ENCODE measurements around the gene HOXB7. TPM values are rescaled to one million over a fixed set of nuclear protein-coding genes. Genes with fewer than 3 reads are reported as not detected.

The HOXB7 gene
- total RNA-seq, 2 donors from 2014 or later = not detected

- H3K4me1 Mint-ChIP-seq = peaks cover 15% of the 10 kb centered on the region
- peaks cover 100% of the 10 kb centered on the region for H3K27me3 Mint-ChIP-seq (ENCODE audit: insufficient read depth)
- TF ChIP-seq, protein P1, sequence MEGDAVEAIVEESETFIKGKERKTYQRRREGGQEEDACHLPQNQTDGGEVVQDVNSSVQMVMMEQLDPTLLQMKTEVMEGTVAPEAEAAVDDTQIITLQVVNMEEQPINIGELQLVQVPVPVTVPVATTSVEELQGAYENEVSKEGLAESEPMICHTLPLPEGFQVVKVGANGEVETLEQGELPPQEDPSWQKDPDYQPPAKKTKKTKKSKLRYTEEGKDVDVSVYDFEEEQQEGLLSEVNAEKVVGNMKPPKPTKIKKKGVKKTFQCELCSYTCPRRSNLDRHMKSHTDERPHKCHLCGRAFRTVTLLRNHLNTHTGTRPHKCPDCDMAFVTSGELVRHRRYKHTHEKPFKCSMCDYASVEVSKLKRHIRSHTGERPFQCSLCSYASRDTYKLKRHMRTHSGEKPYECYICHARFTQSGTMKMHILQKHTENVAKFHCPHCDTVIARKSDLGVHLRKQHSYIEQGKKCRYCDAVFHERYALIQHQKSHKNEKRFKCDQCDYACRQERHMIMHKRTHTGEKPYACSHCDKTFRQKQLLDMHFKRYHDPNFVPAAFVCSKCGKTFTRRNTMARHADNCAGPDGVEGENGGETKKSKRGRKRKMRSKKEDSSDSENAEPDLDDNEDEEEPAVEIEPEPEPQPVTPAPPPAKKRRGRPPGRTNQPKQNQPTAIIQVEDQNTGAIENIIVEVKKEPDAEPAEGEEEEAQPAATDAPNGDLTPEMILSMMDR (conservative IDR thresholded peaks at IDR 0.05) = no peak
- H3K27ac Mint-ChIP-seq = no peak overlapping the region
- no peak overlapping the region for H3K27ac ChIP-seq (ENCODE audit: low read depth, low read length)
- H3K9me3 ChIP-seq (ENCODE audit: control insufficient read depth, low read length) = no peaks in the 10 kb centered on the region
- no peaks in the 10 kb centered on the region for H3K9me3 Mint-ChIP-seq
- H3K27me3 ChIP-seq (ENCODE audit: control insufficient read depth, insufficient read depth, low read length, poor library complexity, severe bottlenecking) = peaks cover 100% of the 10 kb centered on the region
- no peak overlapping the region for H3K9ac ChIP-seq (ENCODE audit: extremely low read depth, low read length, poor library complexity, severe bottlenecking)
- H3K4me3 ChIP-seq (ENCODE audit: low read length) = no peak overlapping the region
- peak; percentile 79 for DNase-seq
- WGBS, 2 experiments (ENCODE audit: insufficient coverage in 1 of 2, insufficient read length in 1 of 2) = 8 to 12% methylated on average over 7 to 25 of the region's 25 CpGs
- no peak overlapping the region for H3K4me3 Mint-ChIP-seq
- no peaks in the 10 kb centered on the region for H3K4me1 ChIP-seq (ENCODE audit: control insufficient read depth, insufficient read depth, low read length)
- H3K36me3 Mint-ChIP-seq (ENCODE audit: low read depth) = no peaks in the 10 kb centered on the region
- H3K36me3 ChIP-seq (ENCODE audit: control insufficient read depth, insufficient read depth, low read length) = no peaks in the 10 kb centered on the region
Measured at GRCh38 chr17:48594538-48595277, 16.1 kb downstream of the HOXB7 start.

GRCh38 chr17:48593840-48594537 is 16.8 kb downstream of the HOXB7 start:
- Histone ChIP-seq H3K4me3 (ENCODE audit: low read length) (no peak overlapping the region), H3K9ac (ENCODE audit: extremely low read depth, low read length, poor library complexity, severe bottlenecking) (no peak overlapping the region), H3K36me3 (ENCODE audit: control insufficient read depth, insufficient read depth, low read length) (no peaks in the 10 kb centered on the region), H3K9me3 (ENCODE audit: control insufficient read depth, low read length) (no peaks in the 10 kb centered on the region), H3K4me1 (ENCODE audit: control insufficient read depth, insufficient read depth, low read length) (no peaks in the 10 kb centered on the region), H3K27me3 (ENCODE audit: control insufficient read depth, insufficient read depth, low read length, poor library complexity, severe bottlenecking) (peaks cover 100% of the 10 kb centered on the region), H3K27ac (ENCODE audit: low read depth, low read length) (no peak overlapping the region)
- no peaks in the 10 kb centered on the region for H3K36me3 Mint-ChIP-seq (ENCODE audit: low read depth)
- no peak overlapping the region for H3K4me3 Mint-ChIP-seq
- H3K27me3 Mint-ChIP-seq (ENCODE audit: insufficient read depth) = peaks cover 100% of the 10 kb centered on the region
- H3K27ac Mint-ChIP-seq = no peak overlapping the region
- WGBS, 2 experiments (ENCODE audit: insufficient coverage in 1 of 2, insufficient read length in 1 of 2) = 2% methylated on average over 18 to 36 of the region's 37 CpGs
- H3K9me3 Mint-ChIP-seq = no peaks in the 10 kb centered on the region
- TF ChIP-seq, protein P1 (conservative IDR thresholded peaks at IDR 0.05) = peak; percentile 95
- DNase-seq = peak; percentile 99
- peaks cover 15% of the 10 kb centered on the region for H3K4me1 Mint-ChIP-seq

- no peak within 1 kb of the TSS for H3K27ac Mint-ChIP-seq
- no peaks in the 10 kb centered on the region for H3K9me3 Mint-ChIP-seq
- H3K9me3 ChIP-seq (ENCODE audit: control insufficient read depth, low read length) = no peaks in the 10 kb centered on the region
- no peaks in the 10 kb centered on the region for H3K36me3 Mint-ChIP-seq (ENCODE audit: low read depth)
- peak within 1 kb of the TSS; percentile 10 for H3K4me3 Mint-ChIP-seq
- peak; percentile 86 for DNase-seq
- no peak within 1 kb of the TSS for H3K9ac ChIP-seq (ENCODE audit: extremely low read depth, low read length, poor library complexity, severe bottlenecking)
- H3K27me3 ChIP-seq (ENCODE audit: control insufficient read depth, insufficient read depth, low read length, poor library complexity, severe bottlenecking) = peaks cover 100% of the 10 kb centered on the region
- peak within 1 kb of the TSS; percentile 60 for H3K4me3 ChIP-seq (ENCODE audit: low read length)
- WGBS, 2 experiments (ENCODE audit: insufficient coverage in 1 of 2, insufficient read length in 1 of 2) = 1 to 3% methylated on average over 23 to 50 of the region's 50 CpGs
- no peaks in the 10 kb centered on the region for H3K36me3 ChIP-seq (ENCODE audit: control insufficient read depth, insufficient read depth, low read length)
- H3K4me1 Mint-ChIP-seq = peaks cover 15% of the 10 kb centered on the region
- H3K4me1 ChIP-seq (ENCODE audit: control insufficient read depth, insufficient read depth, low read length) = no peaks in the 10 kb centered on the region
- H3K27ac ChIP-seq (ENCODE audit: low read depth, low read length) = no peak within 1 kb of the TSS
- H3K27me3 Mint-ChIP-seq (ENCODE audit: insufficient read depth) = peaks cover 100% of the 10 kb centered on the region
- TF ChIP-seq, protein P1 (conservative IDR thresholded peaks at IDR 0.05) = no peak
Measured at GRCh38 chr17:48593126-48593829, 17.5 kb downstream of the HOXB7 start, which contains the start of gene HOXB5. Gene HOXB5, minus strand, starts transcription at chr17:48593779. Its CDS starts 97 bp downstream, at chr17:48593682.
